WTC11 (cell line): ENCODE measurements around the gene GHRL.

Experiments
- FOXP1 ChIP-seq: sonication (generic); formaldehyde crosslinking; IDR thresholded peaks from 2 replicates; pipeline ENCODE4 v1.8.0; 2022; ENCODE audit warnings: missing genetic modification reagents, mild to moderate bottlenecking, moderate library complexity, borderline replicate concordance
- NFE2L1 ChIP-seq: sonication (generic); formaldehyde crosslinking; IDR thresholded peaks from 2 replicates; pipeline ENCODE4 v1.8.1; 2023; ENCODE audit warnings: missing genetic modification reagents
- SP1 ChIP-seq: sonication (generic); formaldehyde crosslinking; conservative IDR thresholded peaks from 2 replicates; pipeline ENCODE4 v1.8.1; 2022; ENCODE audit warnings: missing genetic modification reagents
- TF ChIP-seq, protein P1 (sequence below): sonication (generic); formaldehyde crosslinking; IDR thresholded peaks from 2 replicates; pipeline ENCODE4 v1.8.0; 2023; ENCODE audit warnings: missing genetic modification reagents
- TF ChIP-seq, protein P2 (sequence below): fragments of 200-600 bp; IDR thresholded peaks from 2 replicates; pipeline ENCODE4 v1.8.0; 2022; ENCODE audit warnings: antibody characterized with exemption
- TF ChIP-seq, protein P3 (sequence below): sonication (generic); formaldehyde crosslinking; IDR thresholded peaks from 2 replicates; pipeline ENCODE4 v1.8.1; 2023; ENCODE audit warnings: mild to moderate bottlenecking, missing genetic modification reagents, moderate library complexity
- TF ChIP-seq, protein P4 (sequence below): sonication (generic); formaldehyde crosslinking; IDR thresholded peaks from 2 replicates; pipeline ENCODE4 v1.8.1; 2023; ENCODE audit warnings: mild to moderate bottlenecking, missing genetic modification reagents
- TF ChIP-seq, protein P5 (sequence below): sonication (generic); formaldehyde crosslinking; IDR thresholded peaks from 2 replicates; pipeline ENCODE4 v1.8.1; 2022; ENCODE audit warnings: missing genetic modification reagents, borderline replicate concordance

DNA sequence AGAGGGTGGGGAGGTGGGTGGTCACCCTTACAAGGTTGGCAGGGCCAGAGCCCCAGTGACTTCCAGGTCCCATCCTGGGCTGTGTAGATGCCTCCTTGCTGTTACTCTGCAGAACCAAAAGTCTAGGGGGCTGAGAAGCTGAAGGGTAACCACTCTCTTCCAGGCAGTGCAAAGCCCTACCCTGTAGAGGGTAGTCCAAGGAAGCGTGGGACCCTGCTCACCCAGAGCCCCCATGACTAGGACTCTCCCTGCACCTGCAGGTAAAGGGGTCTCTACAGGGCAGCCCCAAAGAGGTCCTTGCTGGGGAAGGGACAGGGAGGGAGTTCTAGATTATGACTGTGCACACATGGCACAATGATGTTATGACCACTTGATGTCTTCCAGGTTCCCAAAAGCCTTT is 14.2 kb downstream of the GHRL start:
- TF ChIP-seq, protein P1, sequence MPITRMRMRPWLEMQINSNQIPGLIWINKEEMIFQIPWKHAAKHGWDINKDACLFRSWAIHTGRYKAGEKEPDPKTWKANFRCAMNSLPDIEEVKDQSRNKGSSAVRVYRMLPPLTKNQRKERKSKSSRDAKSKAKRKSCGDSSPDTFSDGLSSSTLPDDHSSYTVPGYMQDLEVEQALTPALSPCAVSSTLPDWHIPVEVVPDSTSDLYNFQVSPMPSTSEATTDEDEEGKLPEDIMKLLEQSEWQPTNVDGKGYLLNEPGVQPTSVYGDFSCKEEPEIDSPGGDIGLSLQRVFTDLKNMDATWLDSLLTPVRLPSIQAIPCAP (CRISPR knock-in tag), result no peak
- TF ChIP-seq FOXP1 (CRISPR knock-in tag) (no peak), NFE2L1 (CRISPR knock-in tag) (no peak), SP1 (no peak)
- TF ChIP-seq, protein P2, sequence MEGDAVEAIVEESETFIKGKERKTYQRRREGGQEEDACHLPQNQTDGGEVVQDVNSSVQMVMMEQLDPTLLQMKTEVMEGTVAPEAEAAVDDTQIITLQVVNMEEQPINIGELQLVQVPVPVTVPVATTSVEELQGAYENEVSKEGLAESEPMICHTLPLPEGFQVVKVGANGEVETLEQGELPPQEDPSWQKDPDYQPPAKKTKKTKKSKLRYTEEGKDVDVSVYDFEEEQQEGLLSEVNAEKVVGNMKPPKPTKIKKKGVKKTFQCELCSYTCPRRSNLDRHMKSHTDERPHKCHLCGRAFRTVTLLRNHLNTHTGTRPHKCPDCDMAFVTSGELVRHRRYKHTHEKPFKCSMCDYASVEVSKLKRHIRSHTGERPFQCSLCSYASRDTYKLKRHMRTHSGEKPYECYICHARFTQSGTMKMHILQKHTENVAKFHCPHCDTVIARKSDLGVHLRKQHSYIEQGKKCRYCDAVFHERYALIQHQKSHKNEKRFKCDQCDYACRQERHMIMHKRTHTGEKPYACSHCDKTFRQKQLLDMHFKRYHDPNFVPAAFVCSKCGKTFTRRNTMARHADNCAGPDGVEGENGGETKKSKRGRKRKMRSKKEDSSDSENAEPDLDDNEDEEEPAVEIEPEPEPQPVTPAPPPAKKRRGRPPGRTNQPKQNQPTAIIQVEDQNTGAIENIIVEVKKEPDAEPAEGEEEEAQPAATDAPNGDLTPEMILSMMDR, result no peak
- TF ChIP-seq, protein P3, sequence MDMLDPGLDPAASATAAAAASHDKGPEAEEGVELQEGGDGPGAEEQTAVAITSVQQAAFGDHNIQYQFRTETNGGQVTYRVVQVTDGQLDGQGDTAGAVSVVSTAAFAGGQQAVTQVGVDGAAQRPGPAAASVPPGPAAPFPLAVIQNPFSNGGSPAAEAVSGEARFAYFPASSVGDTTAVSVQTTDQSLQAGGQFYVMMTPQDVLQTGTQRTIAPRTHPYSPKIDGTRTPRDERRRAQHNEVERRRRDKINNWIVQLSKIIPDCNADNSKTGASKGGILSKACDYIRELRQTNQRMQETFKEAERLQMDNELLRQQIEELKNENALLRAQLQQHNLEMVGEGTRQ, result no peak
- TF ChIP-seq, protein P4, sequence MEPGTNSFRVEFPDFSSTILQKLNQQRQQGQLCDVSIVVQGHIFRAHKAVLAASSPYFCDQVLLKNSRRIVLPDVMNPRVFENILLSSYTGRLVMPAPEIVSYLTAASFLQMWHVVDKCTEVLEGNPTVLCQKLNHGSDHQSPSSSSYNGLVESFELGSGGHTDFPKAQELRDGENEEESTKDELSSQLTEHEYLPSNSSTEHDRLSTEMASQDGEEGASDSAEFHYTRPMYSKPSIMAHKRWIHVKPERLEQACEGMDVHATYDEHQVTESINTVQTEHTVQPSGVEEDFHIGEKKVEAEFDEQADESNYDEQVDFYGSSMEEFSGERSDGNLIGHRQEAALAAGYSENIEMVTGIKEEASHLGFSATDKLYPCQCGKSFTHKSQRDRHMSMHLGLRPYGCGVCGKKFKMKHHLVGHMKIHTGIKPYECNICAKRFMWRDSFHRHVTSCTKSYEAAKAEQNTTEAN (CRISPR knock-in tag), result no peak
- TF ChIP-seq, protein P5, sequence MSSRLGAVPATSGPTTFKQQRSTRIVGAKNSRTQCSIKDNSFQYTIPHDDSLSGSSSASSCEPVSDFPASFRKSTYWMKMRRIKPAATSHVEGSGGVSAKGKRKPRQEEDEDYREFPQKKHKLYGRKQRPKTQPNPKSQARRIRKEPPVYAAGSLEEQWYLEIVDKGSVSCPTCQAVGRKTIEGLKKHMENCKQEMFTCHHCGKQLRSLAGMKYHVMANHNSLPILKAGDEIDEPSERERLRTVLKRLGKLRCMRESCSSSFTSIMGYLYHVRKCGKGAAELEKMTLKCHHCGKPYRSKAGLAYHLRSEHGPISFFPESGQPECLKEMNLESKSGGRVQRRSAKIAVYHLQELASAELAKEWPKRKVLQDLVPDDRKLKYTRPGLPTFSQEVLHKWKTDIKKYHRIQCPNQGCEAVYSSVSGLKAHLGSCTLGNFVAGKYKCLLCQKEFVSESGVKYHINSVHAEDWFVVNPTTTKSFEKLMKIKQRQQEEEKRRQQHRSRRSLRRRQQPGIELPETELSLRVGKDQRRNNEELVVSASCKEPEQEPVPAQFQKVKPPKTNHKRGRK (CRISPR knock-in tag), result no peak
